Sigmoid colon (tissue), 7 donors: Measurements from ENCODE around the gene PLEKHA1. TPM values are rescaled to one million over a fixed set of nuclear protein-coding genes. Genes with fewer than 3 reads are reported as not detected.

Experiments used
- DNase-seq: peaks from one replicate; pipeline ENCODE4 v3.0.0-alpha.2; 2019
- H3K27ac ChIP-seq, 4 donors: fragments of 200-600 bp; sonication (generic); one replicate each; pipeline ENCODE4 v1.5.1; 2016 to 2019; ENCODE audit warnings: mild to moderate bottlenecking in 1 of 4
- H3K27me3 ChIP-seq, 3 donors: fragments of 200-600 bp; sonication (generic); one replicate each; pipeline ENCODE4 v1.5.1; 2019; ENCODE audit warnings: mild to moderate bottlenecking in 1 of 3
- H3K36me3 ChIP-seq, 4 donors: fragments of 200-600 bp; sonication (generic); one replicate each; pipeline ENCODE4 v1.5.1; 2016 to 2019
- H3K4me1 ChIP-seq, 4 donors: fragments of 200-600 bp; sonication (generic); one replicate each; pipeline ENCODE4 v1.5.1; 2017 to 2019
- H3K4me3 ChIP-seq, 4 donors: fragments of 200-600 bp; sonication (generic); one replicate each; pipeline ENCODE4 v1.5.1; 2017 to 2019; ENCODE audit warnings: mild to moderate bottlenecking in 2 of 4, moderate library complexity in 1 of 4
- H3K9me3 ChIP-seq, 4 donors: fragments of 200-600 bp in 3 of 4; sonication (generic) in 3 of 4; one replicate each; pipeline versions ENCODE4 v1.5.1 to v1.6.1; 2013 to 2019
- EP300 ChIP-seq, 4 donors: sonication (generic); formaldehyde crosslinking; IDR thresholded peaks; one replicate each; pipeline ENCODE4 v1.6.1; 2017; ENCODE audit warnings: antibody characterized with exemption in 4 of 4
- POLR2A ChIP-seq, 2 donors: fragments of 450-650 bp; IDR thresholded peaks; one replicate each; pipeline ENCODE4 v1.6.1; 2016; ENCODE audit warnings: antibody characterized with exemption in 2 of 2, mild to moderate bottlenecking in 2 of 2, moderate library complexity in 2 of 2
- POLR2AphosphoS5 ChIP-seq, 4 donors: sonication (generic); formaldehyde crosslinking; IDR thresholded peaks; one replicate each; pipeline ENCODE4 v1.6.1; 2017; ENCODE audit warnings: antibody characterized with exemption in 4 of 4
- WGBS, 2 donors: extraction: QIAGEN DNeasy Blood & Tissue Kit; methylation state at CpG; one replicate each; pipeline ENCODE4 v1.1.7; 2013; 5-methylcytosine and 5-hydroxymethylcytosine counted together
- intact Hi-C: fragments of 100-400 bp; cut with DNase I; formaldehyde crosslinking; loops from one replicate; pipeline ENCODE4 v1.15.1; 2023
- polyA plus RNA-seq, 3 donors: library from polyadenylated mRNA; stranded (reverse); fragments of 200-250 nt; gene quantifications; one replicate each; pipeline ENCODE4 v1.2.3, GENCODE V29; 2013
- small RNA-seq, 3 donors: library from RNA; depleted of rRNA; stranded (forward); fragments of <200 nt; gene quantifications; one replicate each; pipeline ENCODE3, GENCODE V24; 2016
- total RNA-seq, 4 donors: library from RNA; depleted of rRNA; stranded (reverse); fragments of >200 nt; gene quantifications; one replicate each; pipeline ENCODE4 v1.1.0, GENCODE V29; 2016
- TF ChIP-seq, protein P1 (sequence below), 4 experiments: fragments of 450-650 bp in 3 of 4; fragments of 200-600 bp in 1 of 4; IDR thresholded peaks; one replicate each; pipeline ENCODE4 v1.5.1; 2016 to 2019; ENCODE audit warnings: antibody characterized with exemption in 4 of 4, mild to moderate bottlenecking in 3 of 4, moderate library complexity in 2 of 4
- donor health status: healthy with polysubstance abuse.
- donor health status: Bipolar disorder and iron deficiency.
- donor health status: healthy.

Gene PLEKHA1
- total and polyA plus RNA-seq, 7 donors, result 20.9 to 53.2 (median 38.4) TPM

DNA sequence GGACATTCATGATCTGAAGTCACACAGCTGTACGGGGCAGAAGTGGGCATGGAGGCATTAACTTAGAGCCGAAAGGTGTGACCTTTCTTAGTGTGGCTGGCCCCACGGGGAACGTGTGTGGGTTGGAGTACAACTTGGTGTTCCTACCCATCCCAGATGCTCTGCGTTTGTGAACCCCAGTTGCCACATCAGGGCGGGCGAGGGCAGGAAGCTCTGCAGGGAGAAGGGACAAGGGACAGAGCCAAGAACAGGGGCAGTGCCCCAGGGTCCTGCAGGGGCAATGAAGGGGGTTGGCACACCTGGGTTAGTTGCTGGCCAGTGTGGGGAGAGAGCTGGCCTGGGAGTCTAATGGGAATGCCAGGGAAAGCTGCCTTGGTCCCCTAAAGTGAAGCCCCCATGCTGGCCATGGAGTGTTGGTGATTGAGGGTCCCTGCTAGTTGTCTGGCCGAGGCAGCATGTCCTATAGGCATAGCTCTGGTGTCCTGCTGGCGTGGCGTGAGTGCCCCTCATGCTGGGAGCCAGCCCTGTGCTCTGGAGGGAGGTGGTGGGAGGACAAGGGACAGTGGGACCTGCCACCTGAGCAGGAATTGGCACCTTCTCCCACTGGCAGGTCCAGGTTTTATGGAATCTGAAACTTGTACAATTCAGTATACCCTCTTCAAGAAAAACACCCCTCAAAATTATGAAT, 105.8 kb downstream of the PLEKHA1 start:
- Histone ChIP-seq H3K27me3 (no peaks in the 10 kb centered on the region), H3K4me1 (peaks cover 0 to 69% (median 51%) of the 10 kb centered on the region in 4 donors), H3K9me3 (no peaks in the 10 kb centered on the region), H3K4me3 (no peak overlapping the region), H3K36me3 (no peaks in the 10 kb centered on the region), H3K27ac (peak overlapping the region in 1 of 4 donors; percentile 57)
- TF ChIP-seq POLR2A (IDR thresholded peaks at IDR 0.05) (no peak), EP300 (IDR thresholded peaks at IDR 0.05) (no peak), POLR2AphosphoS5 (IDR thresholded peaks at IDR 0.05) (no peak)
- TF ChIP-seq, protein P1, sequence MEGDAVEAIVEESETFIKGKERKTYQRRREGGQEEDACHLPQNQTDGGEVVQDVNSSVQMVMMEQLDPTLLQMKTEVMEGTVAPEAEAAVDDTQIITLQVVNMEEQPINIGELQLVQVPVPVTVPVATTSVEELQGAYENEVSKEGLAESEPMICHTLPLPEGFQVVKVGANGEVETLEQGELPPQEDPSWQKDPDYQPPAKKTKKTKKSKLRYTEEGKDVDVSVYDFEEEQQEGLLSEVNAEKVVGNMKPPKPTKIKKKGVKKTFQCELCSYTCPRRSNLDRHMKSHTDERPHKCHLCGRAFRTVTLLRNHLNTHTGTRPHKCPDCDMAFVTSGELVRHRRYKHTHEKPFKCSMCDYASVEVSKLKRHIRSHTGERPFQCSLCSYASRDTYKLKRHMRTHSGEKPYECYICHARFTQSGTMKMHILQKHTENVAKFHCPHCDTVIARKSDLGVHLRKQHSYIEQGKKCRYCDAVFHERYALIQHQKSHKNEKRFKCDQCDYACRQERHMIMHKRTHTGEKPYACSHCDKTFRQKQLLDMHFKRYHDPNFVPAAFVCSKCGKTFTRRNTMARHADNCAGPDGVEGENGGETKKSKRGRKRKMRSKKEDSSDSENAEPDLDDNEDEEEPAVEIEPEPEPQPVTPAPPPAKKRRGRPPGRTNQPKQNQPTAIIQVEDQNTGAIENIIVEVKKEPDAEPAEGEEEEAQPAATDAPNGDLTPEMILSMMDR (IDR thresholded peaks at IDR 0.05), result no peak
- intact Hi-C loops, result no loop called here
- WGBS, 2 donors, result 91% methylated on average over 10 of the region's 10 CpGs
- no peak for DNase-seq

DNA sequence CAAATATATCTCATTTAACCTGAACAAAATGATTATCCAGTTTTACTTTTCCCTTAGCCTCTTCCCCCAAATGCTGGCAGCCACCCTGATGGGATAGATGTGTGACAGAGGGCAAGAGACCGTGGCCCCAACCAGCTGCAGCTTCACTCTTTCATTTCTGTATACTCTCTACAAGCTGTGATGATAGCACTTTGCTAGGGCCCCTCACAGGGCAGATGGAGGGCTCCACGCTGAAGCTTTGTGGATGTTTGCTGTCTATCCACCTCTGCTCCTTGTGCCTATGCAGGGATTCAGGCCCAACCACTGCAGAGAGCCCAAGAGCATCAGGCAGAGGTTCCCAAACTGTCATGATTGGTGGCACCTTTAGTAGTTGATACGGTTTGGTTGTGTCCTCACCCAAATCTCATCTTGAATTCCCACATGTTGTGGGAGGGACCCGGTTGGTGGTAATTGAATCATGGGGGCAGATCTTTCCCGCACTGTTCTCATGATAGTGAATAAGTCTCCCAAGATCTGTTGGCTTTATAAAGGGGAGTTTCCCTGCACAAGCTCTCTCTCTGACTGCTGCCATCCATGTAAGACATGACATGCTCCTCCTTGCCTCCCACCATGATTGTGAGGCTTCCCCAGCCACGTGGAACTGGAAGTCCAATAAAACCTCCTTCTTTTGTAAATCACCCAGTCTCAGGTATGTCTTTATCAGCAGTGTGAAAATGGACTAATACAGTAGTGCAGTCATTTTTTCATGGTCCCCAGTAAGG, 107.0 kb downstream of the PLEKHA1 start:
- TF ChIP-seq, protein P1 (IDR thresholded peaks at IDR 0.05), result no peak
- TF ChIP-seq POLR2A (IDR thresholded peaks at IDR 0.05) (no peak), POLR2AphosphoS5 (IDR thresholded peaks at IDR 0.05) (no peak), EP300 (IDR thresholded peaks at IDR 0.05) (no peak)
- DNase-seq, result no peak
- Histone ChIP-seq H3K27ac (no peak overlapping the region), H3K4me1 (peaks cover 0 to 69% (median 51%) of the 10 kb centered on the region in 4 donors), H3K36me3 (no peaks in the 10 kb centered on the region), H3K4me3 (no peak overlapping the region), H3K27me3 (no peaks in the 10 kb centered on the region), H3K9me3 (no peaks in the 10 kb centered on the region)
- 80 to 84% methylated on average over 6 of the region's 6 CpGs for whole genome bisulfite sequencing, 2 donors
- intact Hi-C loops, result no loop called here

Small RNAs within 50 kb of the gene (small RNA-seq; reads per million reads assigned to genes)
- gene MIR3941, result 0 reads per million in 3 donors
- gene RNU6-728P, result 0 reads per million in 3 donors

Other genes starting within 250 kb of the PLEKHA1 start
- under 1 TPM in 2 of 4 donors, not detected in 2; 0.54 to 0.55 TPM for gene BTBD16, start 103.4 kb upstream of the PLEKHA1 start, total RNA-seq
- under 1 TPM in 1 of 3 donors, not detected in 2; 0.12 TPM for gene BTBD16, start 103.4 kb upstream of the PLEKHA1 start, polyA plus RNA-seq
- gene ARMS2, start 79.9 kb downstream of the PLEKHA1 start, total RNA-seq, result 1 to 10 TPM in 1 of 4 donors, not detected in 3; 1.1 TPM
- gene ARMS2, start 79.9 kb downstream of the PLEKHA1 start, polyA plus RNA-seq, result not detected
- gene HTRA1, start 86.8 kb downstream of the PLEKHA1 start, total RNA-seq, result 100 to 1,000 TPM; 119 to 162 (median 127) TPM
- gene HTRA1, start 86.8 kb downstream of the PLEKHA1 start, polyA plus RNA-seq, result 10 to 100 TPM; 22.7 to 43.8 (median 36.0) TPM
- gene DMBT1, start 186.0 kb downstream of the PLEKHA1 start, total RNA-seq, result under 1 TPM in 2 of 4 donors, not detected in 2; under 0.01 TPM
- gene DMBT1, start 186.0 kb downstream of the PLEKHA1 start, polyA plus RNA-seq, result 100 to 1,000 TPM in 1 of 3 donors, 1 to 10 TPM in 2; 1.2 to 677 (median 7.2) TPM